A673 (cell line): ENCODE data around the gene GPT2. TPM values are rescaled to one million over a fixed set of nuclear protein-coding genes. Genes with fewer than 3 reads are reported as not detected.

Experiments used
- BruUV-seq: library from RNA; stranded (reverse); fragments of 400-500 nt; replicated peaks from 2 replicates; lab custom pipeline; 2021; lab: Mats Ljungman, UMichigan
- CTCF ChIA-PET: fragments of 300-600 bp; sonication (Branson Sonifier 250); formaldehyde crosslinking; loops from one replicate; lab custom pipeline; 2022; ENCODE audit warnings: antibody characterized with exemption; lab: Charles Lee
- POLR2A ChIA-PET: fragments of 300-600 bp; sonication (Branson Sonifier 250); formaldehyde crosslinking; loops from one replicate; lab custom pipeline; 2022; ENCODE audit warnings: antibody characterized with exemption; ENCODE audit not compliant: low non-redundant PET; lab: Charles Lee
- DNase-seq: peaks from one replicate; pipeline ENCODE4 v3.0.0-alpha.2; 2015; ENCODE audit warnings: low spot score
- H3K27ac ChIP-seq: fragments of 200-600 bp; sonication (generic); 2 replicates; pipeline ENCODE4 v1.5.1; 2016; ENCODE audit warnings: mixed run types, low read depth, mild to moderate bottlenecking, mixed read lengths, antibody characterized with exemption, low read length; ENCODE audit not compliant: poor library complexity, severe bottlenecking
- H3K27me3 ChIP-seq: fragments of 200-600 bp; sonication (generic); replicated peaks from 2 replicates; pipeline ENCODE4 v1.6.1; 2017; ENCODE audit warnings: mixed run types, low read depth, mild to moderate bottlenecking, mixed read lengths, antibody characterized with exemption, low read length; ENCODE audit not compliant: insufficient read depth, poor library complexity
- H3K36me3 ChIP-seq: fragments of 200-600 bp; sonication (generic); 2 replicates; pipeline ENCODE4 v1.6.1; 2016; ENCODE audit warnings: mixed run types, mild to moderate bottlenecking, mixed read lengths, antibody characterized with exemption, low read length; ENCODE audit not compliant: insufficient read depth, poor library complexity, severe bottlenecking
- H3K4me1 ChIP-seq: fragments of 200-600 bp; sonication (generic); 2 replicates; pipeline ENCODE4 v1.6.1; 2017; ENCODE audit warnings: mixed run types, mild to moderate bottlenecking, mixed read lengths, antibody characterized with exemption, low read length; ENCODE audit not compliant: insufficient read depth, poor library complexity, severe bottlenecking
- H3K4me3 ChIP-seq: fragments of 200-600 bp; sonication (generic); 2 replicates; pipeline ENCODE4 v1.5.1; 2016; ENCODE audit warnings: low read depth, mixed run types, mild to moderate bottlenecking, mixed read lengths, low read length; ENCODE audit not compliant: poor library complexity, severe bottlenecking
- H3K9me3 ChIP-seq: fragments of 200-600 bp; sonication (generic); 2 replicates; pipeline ENCODE4 v1.6.1; 2016; ENCODE audit warnings: mixed run types, low read depth, mild to moderate bottlenecking, mixed read lengths, antibody characterized with exemption, low read length; ENCODE audit not compliant: poor library complexity, severe bottlenecking
- CTCF ChIP-seq: fragments of 300-800, 200-600 bp; sonication (generic); conservative IDR thresholded peaks from 2 replicates; pipeline ENCODE4 v1.5.1; 2017; ENCODE audit warnings: low read depth, mild to moderate bottlenecking, antibody characterized with exemption, low read length, moderate library complexity, mixed read lengths
- EZH2 ChIP-seq: fragments of 200-600 bp; sonication (generic); IDR thresholded peaks from 2 replicates; pipeline ENCODE4 v1.6.1; 2017; ENCODE audit warnings: borderline replicate concordance, low read depth, mild to moderate bottlenecking, mixed read lengths, antibody characterized with exemption, low read length; ENCODE audit not compliant: poor library complexity, severe bottlenecking
- intact Hi-C: fragments of 100-400 bp; cut with micrococcal nuclease; formaldehyde crosslinking; loops from one replicate; pipeline ENCODE4 v1.10.0; 2022; ENCODE audit not compliant: unreplicated experiment
- total RNA-seq: library from RNA; stranded (reverse); gene quantifications from 2 replicates; pipeline ENCODE4 v1.2.3, GENCODE V29; 2021

Gene GPT2
- total RNA-seq, 1 experiment from 2014 or later: 38.8 TPM

- POLR2A ChIA-PET: no interaction called here
- Histone ChIP-seq H3K9me3 (no peaks in the 10 kb centered on the region), H3K27me3 (no peaks in the 10 kb centered on the region), H3K27ac (no peak overlapping the region), H3K4me1 (no peaks in the 10 kb centered on the region), H3K36me3 (peaks cover 6% of the 10 kb centered on the region), H3K4me3 (no peak overlapping the region)
- CTCF ChIA-PET: no interaction called here
- no peak for DNase-seq
- BruUV-seq: no TSS peak
- TF ChIP-seq EZH2: no peak
- TF ChIP-seq CTCF: no peak
- intact Hi-C loops: no loop called here
Measured at GRCh38 chr16:46899443-46900143, 15.4 kb downstream of the GPT2 start.

GRCh38 chr16:46900455-46901235, 16.5 kb downstream of the GPT2 start:
- ChIA-PET POLR2A (no interaction called here), CTCF (interaction anchor here (0.5 kb wide), 1 partner anchor 8 kb away, joined by 8 read pairs; no protein-coding TSS in a partner anchor)
- Histone ChIP-seq H3K4me3 (no peak overlapping the region), H3K27me3 (no peaks in the 10 kb centered on the region), H3K9me3 (no peaks in the 10 kb centered on the region), H3K36me3 (peaks cover 6% of the 10 kb centered on the region), H3K27ac (no peak overlapping the region), H3K4me1 (no peaks in the 10 kb centered on the region)
- DNase-seq: no peak
- BruUV-seq: no TSS peak
- intact Hi-C loops: no loop called here
- TF ChIP-seq EZH2 (no peak), CTCF (no peak)

- Histone ChIP-seq H3K9me3 (no peaks in the 10 kb centered on the region), H3K27me3 (no peaks in the 10 kb centered on the region), H3K4me3 (no peak overlapping the region), H3K36me3 (peaks cover 6% of the 10 kb centered on the region), H3K27ac (no peak overlapping the region), H3K4me1 (no peaks in the 10 kb centered on the region)
- ChIA-PET POLR2A (no interaction called here), CTCF (no interaction called here)
- no peak for TF ChIP-seq EZH2
- no peak for TF ChIP-seq CTCF
- no TSS peak for BruUV-seq
- intact Hi-C loops: no loop called here
- no peak for DNase-seq
Measured at GRCh38 chr16:46901709-46902108, 17.5 kb downstream of the GPT2 start.
